Stimulated activated CD8-positive, alpha-beta memory T cell treated with anti-CD3 and anti-CD28 coated beads, Interleukin-2, amount 100 ng/mL, for 48 hours (primary cell): ENCODE measurements around the gene EIF3B.
"Not testable (repeated sequence)": the region's sequence is repeated elsewhere in the genome, so short reads cannot be mapped to it uniquely, and the experiment has no call there.

ENCODE experiments used
- DNase-seq, 2 donors: peaks; one replicate each; pipeline ENCODE4 v3.0.0-alpha.2; 2020; ENCODE audit warnings: low read depth in 2 of 2

Gene EIF3B

GRCh38 chr7:2354186-2354938 is at the start of gene EIF3B:
EIF3B (plus strand) TSS chr7:2354827; CDS start chr7:2354922, 95 bp downstream.
- peak; percentile 76 for DNase-seq

- not testable (repeated sequence) for DNase-seq
Measured at GRCh38 chr7:2305258-2305657, 49.4 kb upstream of the EIF3B start.

- no peak for DNase-seq
Measured at GRCh38 chr7:2306688-2307087, 47.9 kb upstream of the EIF3B start.

- DNase-seq = no peak
Measured at GRCh38 chr7:2307690-2308107, 46.9 kb upstream of the EIF3B start.

- no peak for DNase-seq
Measured at GRCh38 chr7:2309889-2310331, 44.7 kb upstream of the EIF3B start.

GRCh38 chr7:2312267-2312929 is 42.2 kb upstream of the EIF3B start:
- DNase-seq = no peak

GRCh38 chr7:2313450-2314208 is 41.0 kb upstream of the EIF3B start:
- DNase-seq = no peak

GRCh38 chr7:2314209-2314955 is 40.2 kb upstream of the EIF3B start, which contains the start of gene SNX8:
SNX8 (minus strand) TSS chr7:2314441; CDS start chr7:2314421, 20 bp downstream.
- peak; percentile 94 to 97 for DNase-seq

- not testable (repeated sequence) for DNase-seq
Measured at GRCh38 chr7:2314956-2315530, 39.6 kb upstream of the EIF3B start.

- no peak for DNase-seq
Measured at GRCh38 chr7:2315787-2316186, 38.8 kb upstream of the EIF3B start.

GRCh38 chr7:2316578-2316977 is 38.0 kb upstream of the EIF3B start:
- DNase-seq = no peak

- no peak for DNase-seq
Measured at GRCh38 chr7:2317556-2318293, 36.9 kb upstream of the EIF3B start.

GRCh38 chr7:2321020-2321419 is 33.6 kb upstream of the EIF3B start:
- no peak for DNase-seq

GRCh38 chr7:2325162-2325561 is 29.5 kb upstream of the EIF3B start:
- DNase-seq = no peak

GRCh38 chr7:2326951-2327350 is 27.7 kb upstream of the EIF3B start:
- DNase-seq = no peak

- no peak for DNase-seq
Measured at GRCh38 chr7:2330493-2330892, 24.1 kb upstream of the EIF3B start.

GRCh38 chr7:2331707-2332106 is 22.9 kb upstream of the EIF3B start:
- no peak for DNase-seq

GRCh38 chr7:2332606-2333231 is 21.9 kb upstream of the EIF3B start:
- not testable (repeated sequence) for DNase-seq

GRCh38 chr7:2336626-2337299 is 17.9 kb upstream of the EIF3B start:
- DNase-seq = no peak
